HG02623 (cell line): ENCODE measurements around the gene TNPO1.

Experiments
- ATAC-seq: cut with Tn5 transposase; IDR thresholded peaks from one replicate; pipeline ENCODE4 v1.9.1; 2021; ENCODE audit warnings: moderate library complexity; ENCODE audit not compliant: unreplicated experiment

The TNPO1 gene

GRCh38 chr5:72849546-72849945 is 33.1 kb downstream of the TNPO1 start:
- no peak for ATAC-seq

DNA sequence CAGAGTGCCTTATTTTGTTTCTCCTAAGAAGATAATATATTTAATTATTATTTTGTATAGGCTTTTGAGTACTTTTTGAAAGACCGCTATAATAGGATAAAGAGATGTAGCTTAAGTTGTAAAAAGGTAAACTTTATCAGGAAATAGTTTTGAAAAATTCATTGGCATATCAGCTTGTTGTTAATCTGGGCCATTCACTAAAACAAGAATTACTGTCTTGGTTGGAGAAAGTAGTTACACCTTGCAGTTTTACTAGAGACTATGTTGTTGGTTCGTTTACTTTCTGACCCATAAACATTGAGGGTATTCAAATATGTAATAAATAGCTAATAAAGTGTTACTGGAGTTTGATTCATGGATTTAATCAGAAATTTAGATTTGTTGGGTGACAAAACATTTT is 33.7 kb downstream of the TNPO1 start:
- ATAC-seq, result no peak

GRCh38 chr5:72852356-72852755 is 35.9 kb downstream of the TNPO1 start:
- ATAC-seq, result no peak

GRCh38 chr5:72854419-72854818 is 38.0 kb downstream of the TNPO1 start:
- ATAC-seq, result no peak

DNA sequence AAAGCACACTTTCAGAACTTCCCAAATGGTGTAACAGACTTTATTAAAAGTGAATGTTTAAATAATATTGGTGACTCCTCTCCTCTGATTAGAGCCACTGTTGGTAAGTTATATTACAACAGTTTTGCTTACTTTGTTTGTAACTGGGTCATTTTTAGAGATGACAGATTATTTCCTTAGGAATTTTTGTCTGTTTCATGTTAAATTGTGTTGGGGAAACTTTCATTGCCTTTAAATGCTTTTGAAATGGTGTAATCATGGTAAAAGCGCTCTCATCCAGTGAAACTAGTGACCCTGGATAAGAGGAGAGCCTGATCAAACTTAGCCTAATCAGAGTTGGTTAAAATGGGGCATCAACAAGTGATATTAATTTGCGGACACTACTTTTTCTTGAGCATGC is 39.4 kb downstream of the TNPO1 start:
- ATAC-seq, result no peak

DNA sequence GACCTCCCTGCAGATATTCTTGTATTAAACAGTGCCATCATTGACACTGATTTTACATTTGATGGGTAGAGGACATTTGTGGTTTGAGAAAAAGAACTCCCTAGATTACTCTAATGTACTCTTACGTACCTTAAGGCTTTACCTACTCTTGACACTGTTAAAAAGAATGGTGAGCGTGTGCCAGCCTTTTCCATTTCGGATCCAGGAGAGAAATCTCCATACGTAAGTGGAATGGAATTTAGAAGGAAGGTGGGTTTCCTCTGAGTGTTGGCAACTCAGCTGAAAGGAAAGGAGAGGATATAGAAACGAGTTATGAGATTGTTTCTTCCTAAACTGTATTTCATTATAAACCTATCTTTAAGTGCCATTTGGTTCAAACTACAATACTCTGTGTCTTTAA is 40.9 kb downstream of the TNPO1 start:
- ATAC-seq, result no peak

DNA sequence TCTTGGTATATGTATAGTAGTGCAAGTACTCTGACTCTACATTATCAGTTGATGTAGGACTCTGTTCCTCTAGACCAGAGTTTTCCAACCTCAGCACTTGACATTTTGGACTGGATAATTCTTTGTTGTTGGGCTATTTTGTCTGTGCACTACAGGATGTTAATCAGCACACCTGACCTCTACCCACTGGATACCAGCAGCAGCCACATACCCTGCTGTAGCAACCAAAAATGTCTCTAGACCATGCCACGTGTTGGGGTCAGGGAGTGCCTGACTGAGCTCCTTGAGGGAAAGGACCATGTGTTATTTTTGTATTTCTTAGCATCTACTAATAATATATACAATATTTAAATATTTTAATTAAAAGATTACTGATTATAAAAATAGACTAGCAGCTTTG is 42.7 kb downstream of the TNPO1 start:
- no peak for ATAC-seq

- no peak for ATAC-seq
Measured at GRCh38 chr5:72860499-72860898, 44.0 kb downstream of the TNPO1 start.

DNA sequence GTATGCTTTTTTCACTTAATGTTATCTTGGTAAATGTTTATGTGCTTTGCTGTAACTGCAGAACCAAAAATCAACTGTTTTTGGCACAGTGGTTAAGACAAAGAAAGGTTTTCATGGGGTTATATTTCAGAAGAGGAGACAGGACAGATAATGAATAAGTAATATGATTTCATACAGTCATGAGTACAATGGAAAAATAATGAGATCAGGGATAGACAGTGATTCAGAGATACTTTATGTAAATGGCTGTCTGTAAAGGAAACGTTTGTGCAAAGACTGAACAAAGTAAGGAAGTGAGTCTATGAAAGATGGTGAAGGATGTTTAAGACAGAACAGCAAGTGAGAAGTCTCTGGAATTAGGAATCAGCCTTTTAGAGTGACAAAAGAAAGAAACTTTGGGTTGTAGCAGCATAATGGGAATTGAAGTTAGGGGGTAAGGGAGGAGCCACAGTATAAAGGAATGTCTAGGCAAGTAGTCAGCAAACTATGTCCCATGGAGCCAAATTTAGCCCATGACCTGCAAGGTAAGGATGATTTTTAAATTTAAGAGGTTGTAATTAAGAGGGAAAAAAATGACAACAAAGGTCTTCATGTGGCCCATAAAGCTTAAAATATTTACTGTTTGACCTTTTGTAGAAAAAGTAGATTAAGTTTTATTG is 55.0 kb downstream of the TNPO1 start:
- ATAC-seq, result no peak

DNA sequence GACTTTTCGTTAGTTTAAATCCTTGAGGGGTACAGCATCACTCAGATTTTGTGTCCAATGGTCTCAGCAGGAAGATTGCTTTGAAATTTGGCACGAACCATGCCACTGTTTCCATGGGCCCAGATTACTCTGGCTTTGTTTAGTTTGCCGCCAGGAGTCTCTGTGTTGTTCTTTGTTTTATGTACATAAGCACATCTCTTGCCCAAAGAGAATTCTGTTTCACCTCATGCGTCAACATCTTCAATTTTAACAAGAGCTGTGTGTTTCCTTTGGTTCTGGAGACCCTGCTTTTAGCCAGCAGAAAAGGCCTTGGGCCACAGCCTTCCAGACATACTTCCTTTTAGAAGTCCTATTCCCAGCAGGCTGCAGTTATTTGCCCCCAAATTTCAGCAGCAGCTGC is 62.4 kb downstream of the TNPO1 start:
- ATAC-seq, result no peak

DNA sequence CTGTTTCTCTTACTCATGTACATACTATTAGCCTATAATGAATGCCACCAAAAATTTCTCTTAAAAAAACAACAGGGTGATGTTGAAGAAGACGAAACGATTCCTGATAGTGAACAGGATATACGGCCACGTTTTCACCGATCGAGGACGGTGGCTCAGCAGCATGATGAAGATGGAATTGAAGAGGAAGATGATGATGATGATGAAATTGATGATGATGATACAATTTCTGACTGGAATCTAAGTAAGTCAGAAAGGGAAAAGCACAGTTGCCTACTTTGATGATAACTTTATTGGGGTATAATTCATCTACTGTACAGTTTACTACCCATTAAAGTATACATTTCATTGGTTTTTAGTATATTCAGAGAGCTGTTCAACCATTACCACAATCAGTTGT is 66.5 kb downstream of the TNPO1 start:
- no peak for ATAC-seq

GRCh38 chr5:72883850-72884249 is 67.4 kb downstream of the TNPO1 start:
- ATAC-seq, result no peak

- no peak for ATAC-seq
Measured at GRCh38 chr5:72884892-72885291, 68.4 kb downstream of the TNPO1 start.

GRCh38 chr5:72885824-72886223 is 69.4 kb downstream of the TNPO1 start:
- no peak for ATAC-seq

- no peak for ATAC-seq
Measured at GRCh38 chr5:72888595-72888994, 72.1 kb downstream of the TNPO1 start.

GRCh38 chr5:72889324-72889723 is 72.9 kb downstream of the TNPO1 start:
- ATAC-seq, result no peak

GRCh38 chr5:72892846-72893245 is 76.4 kb downstream of the TNPO1 start:
- ATAC-seq, result no peak

DNA sequence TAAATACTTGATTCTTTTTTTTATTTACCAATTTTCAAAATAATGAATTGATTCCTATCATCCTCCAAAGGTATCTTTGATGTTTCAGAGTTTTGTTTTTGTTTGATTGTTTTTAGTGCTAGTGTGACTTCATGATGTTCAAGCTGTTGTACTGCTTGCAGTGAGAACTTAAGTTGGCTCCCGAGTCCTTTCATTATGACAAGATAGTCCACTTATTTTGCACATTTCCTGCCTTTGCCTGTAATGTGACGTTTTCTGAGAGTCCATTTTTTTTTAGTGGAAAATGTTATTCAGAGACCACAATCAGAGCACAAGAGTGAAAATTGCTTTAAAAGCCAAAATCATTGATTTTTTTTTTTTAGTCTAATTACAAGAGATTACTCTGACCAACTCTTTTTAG is 79.3 kb downstream of the TNPO1 start:
- ATAC-seq, result no peak

DNA sequence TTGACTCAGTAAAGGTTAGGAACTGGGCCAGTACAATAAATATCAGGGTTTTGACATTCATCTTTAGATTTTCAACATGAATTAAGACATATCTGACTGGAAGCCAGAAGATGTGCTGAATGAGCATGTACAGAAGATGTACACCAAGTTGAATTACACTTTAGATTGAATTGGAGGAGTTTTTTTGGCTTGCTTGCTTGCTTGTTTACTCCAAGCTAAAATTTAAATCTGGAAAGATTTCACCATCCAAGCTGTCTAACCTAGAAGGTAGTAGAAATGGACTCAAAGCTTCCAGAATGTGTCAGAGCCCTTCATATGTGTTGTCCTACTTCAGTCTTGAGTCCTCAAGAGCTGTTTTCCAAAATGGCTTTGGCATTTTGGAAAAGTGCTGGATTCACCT is 90.3 kb downstream of the TNPO1 start:
- no peak for ATAC-seq

- no peak for ATAC-seq
Measured at GRCh38 chr5:72908664-72909063, 92.2 kb downstream of the TNPO1 start.

GRCh38 chr5:72917371-72917776 is 100.9 kb downstream of the TNPO1 start:
- no peak for ATAC-seq

GRCh38 chr5:72920690-72921502 is 104.4 kb downstream of the TNPO1 start:
- ATAC-seq, result no peak

- no peak for ATAC-seq
Measured at GRCh38 chr5:72921886-72922285, 105.4 kb downstream of the TNPO1 start.
